ENCODE results near the gene TNIK.
A peak's percentile ranks its signal among the peaks of the same experiment; 100 is the strongest.

Gene TNIK

DNA sequence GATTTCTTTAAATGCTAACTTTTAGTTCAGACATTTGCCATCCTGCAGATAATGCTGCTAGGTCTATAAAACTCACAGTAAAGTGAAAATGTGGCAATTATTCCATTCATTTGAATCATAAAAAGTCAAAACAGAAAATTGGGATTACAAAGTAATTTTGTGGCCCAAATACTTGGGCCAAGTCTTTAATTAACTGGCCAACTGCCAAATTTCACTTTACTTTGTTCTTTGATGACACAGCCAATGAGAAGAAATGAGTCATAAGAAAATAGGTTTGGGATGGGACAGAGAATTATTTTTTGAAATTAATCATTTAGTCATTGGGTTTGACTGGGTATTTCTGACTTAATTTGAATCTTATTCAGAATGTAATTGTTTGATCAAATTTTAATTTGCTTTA lies 343.8 kb downstream of the TNIK start:
- Mint-ChIP-seq H3K27ac (no peak overlapping the region), H3K4me3 (no peak overlapping the region), H3K4me1 (no peaks in the 10 kb centered on the region), H3K9me3 (peaks cover 10% of the 10 kb centered on the region), H3K36me3 (ENCODE audit: low read depth) (peaks cover 21% of the 10 kb centered on the region), H3K27me3 (ENCODE audit: low read depth, poor library complexity) (no peaks in the 10 kb centered on the region)
- no peak for DNase-seq
- TF ChIP-seq, protein P1, sequence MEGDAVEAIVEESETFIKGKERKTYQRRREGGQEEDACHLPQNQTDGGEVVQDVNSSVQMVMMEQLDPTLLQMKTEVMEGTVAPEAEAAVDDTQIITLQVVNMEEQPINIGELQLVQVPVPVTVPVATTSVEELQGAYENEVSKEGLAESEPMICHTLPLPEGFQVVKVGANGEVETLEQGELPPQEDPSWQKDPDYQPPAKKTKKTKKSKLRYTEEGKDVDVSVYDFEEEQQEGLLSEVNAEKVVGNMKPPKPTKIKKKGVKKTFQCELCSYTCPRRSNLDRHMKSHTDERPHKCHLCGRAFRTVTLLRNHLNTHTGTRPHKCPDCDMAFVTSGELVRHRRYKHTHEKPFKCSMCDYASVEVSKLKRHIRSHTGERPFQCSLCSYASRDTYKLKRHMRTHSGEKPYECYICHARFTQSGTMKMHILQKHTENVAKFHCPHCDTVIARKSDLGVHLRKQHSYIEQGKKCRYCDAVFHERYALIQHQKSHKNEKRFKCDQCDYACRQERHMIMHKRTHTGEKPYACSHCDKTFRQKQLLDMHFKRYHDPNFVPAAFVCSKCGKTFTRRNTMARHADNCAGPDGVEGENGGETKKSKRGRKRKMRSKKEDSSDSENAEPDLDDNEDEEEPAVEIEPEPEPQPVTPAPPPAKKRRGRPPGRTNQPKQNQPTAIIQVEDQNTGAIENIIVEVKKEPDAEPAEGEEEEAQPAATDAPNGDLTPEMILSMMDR (IDR thresholded peaks at IDR 0.05), result no peak

DNA sequence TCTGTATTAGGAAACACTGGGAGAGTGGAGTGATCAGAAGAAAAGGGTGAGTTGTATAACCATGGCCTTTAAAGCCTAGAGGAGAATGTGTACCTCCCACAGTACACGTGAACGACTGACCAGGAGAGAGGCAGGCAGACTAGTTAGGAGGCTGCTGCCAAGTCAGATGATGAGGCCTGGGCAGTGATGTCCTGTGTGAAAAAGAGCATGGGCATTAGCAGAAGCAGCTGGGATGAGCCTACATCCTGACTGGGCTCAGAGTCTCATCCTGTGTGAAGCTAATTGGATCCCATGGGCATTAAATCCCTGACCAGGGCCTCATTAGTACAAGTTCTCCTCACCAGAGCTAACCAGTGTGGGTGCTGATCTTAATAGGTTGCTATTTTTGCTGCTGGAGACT lies 344.5 kb downstream of the TNIK start:
- TF ChIP-seq, protein P1 (IDR thresholded peaks at IDR 0.05), result no peak
- Mint-ChIP-seq H3K9me3 (peaks cover 10% of the 10 kb centered on the region), H3K27me3 (ENCODE audit: low read depth, poor library complexity) (no peaks in the 10 kb centered on the region), H3K4me3 (no peak overlapping the region), H3K36me3 (ENCODE audit: low read depth) (peaks cover 16% of the 10 kb centered on the region), H3K4me1 (no peaks in the 10 kb centered on the region), H3K27ac (no peak overlapping the region)
- DNase-seq, result no peak

DNA sequence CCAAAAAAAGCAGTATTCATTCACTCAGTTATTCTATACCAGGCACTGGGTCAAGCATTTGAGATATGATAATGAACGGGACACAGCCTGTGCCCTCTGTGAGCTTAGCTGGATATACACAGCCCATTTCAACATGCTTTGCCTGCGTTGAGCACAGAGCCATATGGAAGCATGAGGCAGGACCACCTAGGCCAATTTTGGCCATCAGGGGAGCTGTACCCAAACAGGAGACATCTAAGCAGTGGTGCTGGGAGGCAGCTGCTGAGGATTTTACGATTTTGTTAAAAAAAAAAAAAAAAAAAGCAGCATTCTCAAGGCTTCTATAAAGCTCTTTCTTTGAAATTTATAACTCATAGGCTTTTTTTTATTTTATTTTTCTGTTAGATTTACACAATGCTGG lies 346.5 kb downstream of the TNIK start:
- peaks cover under 1% of the 10 kb centered on the region for H3K9me3 Mint-ChIP-seq
- H3K4me3 Mint-ChIP-seq, result no peak overlapping the region
- peaks cover 12% of the 10 kb centered on the region for H3K36me3 Mint-ChIP-seq (ENCODE audit: low read depth)
- H3K4me1 Mint-ChIP-seq, result no peaks in the 10 kb centered on the region
- no peak overlapping the region for H3K27ac Mint-ChIP-seq
- TF ChIP-seq, protein P1 (IDR thresholded peaks at IDR 0.05), result peak; percentile 32
- DNase-seq, result peak; percentile 4
- no peaks in the 10 kb centered on the region for H3K27me3 Mint-ChIP-seq (ENCODE audit: low read depth, poor library complexity)

DNA sequence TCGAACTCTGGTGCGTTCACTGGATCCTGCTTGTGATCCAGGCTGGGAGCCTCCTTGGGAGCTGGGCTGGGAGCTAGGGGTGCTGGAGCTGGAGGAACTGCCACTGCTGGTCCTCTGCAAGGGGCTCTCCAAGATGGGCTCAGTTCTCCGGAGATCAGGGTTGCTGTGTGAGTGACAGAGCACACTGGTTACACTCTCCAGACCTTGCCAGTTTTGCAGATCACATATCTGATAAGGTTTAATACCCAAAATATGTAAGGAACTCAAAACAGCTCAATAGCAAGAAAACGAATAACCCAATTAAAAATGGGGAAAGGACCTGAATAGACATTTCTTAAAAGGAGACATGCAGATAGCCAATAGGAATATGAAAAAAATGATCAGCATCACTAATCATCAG lies 349.5 kb downstream of the TNIK start:
- H3K4me1 Mint-ChIP-seq, result peaks cover 11% of the 10 kb centered on the region
- no peak overlapping the region for H3K27ac Mint-ChIP-seq
- DNase-seq, result no peak
- H3K27me3 Mint-ChIP-seq (ENCODE audit: low read depth, poor library complexity), result peaks cover 3% of the 10 kb centered on the region
- no peaks in the 10 kb centered on the region for H3K9me3 Mint-ChIP-seq
- H3K4me3 Mint-ChIP-seq, result no peak overlapping the region
- TF ChIP-seq, protein P1 (IDR thresholded peaks at IDR 0.05), result no peak
- H3K36me3 Mint-ChIP-seq (ENCODE audit: low read depth), result peaks cover 22% of the 10 kb centered on the region

DNA sequence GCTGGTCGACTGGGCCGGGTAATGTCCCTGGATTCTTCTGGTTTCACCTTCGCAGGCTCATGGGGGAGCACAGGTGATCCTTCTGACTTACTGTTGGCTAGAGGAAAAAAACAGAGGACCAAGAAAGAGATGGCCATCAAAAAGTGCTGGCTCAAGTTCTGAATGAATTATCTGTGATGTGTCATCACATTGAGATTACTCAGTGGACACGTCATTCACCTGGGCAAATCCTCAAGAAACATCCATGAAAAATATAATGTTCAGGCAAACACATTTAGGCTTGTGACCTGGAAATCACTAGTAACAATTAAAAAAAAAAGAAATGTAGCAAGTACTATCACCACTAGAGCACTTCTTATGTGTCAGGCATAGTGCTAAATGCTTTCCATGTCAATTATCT lies 352.1 kb downstream of the TNIK start:
- Mint-ChIP-seq H3K4me3 (no peak overlapping the region), H3K4me1 (peaks cover 13% of the 10 kb centered on the region), H3K27me3 (ENCODE audit: low read depth, poor library complexity) (peaks cover 3% of the 10 kb centered on the region), H3K36me3 (ENCODE audit: low read depth) (peaks cover 24% of the 10 kb centered on the region), H3K27ac (no peak overlapping the region), H3K9me3 (no peaks in the 10 kb centered on the region)
- DNase-seq, result no peak
- TF ChIP-seq, protein P1 (IDR thresholded peaks at IDR 0.05), result no peak

DNA sequence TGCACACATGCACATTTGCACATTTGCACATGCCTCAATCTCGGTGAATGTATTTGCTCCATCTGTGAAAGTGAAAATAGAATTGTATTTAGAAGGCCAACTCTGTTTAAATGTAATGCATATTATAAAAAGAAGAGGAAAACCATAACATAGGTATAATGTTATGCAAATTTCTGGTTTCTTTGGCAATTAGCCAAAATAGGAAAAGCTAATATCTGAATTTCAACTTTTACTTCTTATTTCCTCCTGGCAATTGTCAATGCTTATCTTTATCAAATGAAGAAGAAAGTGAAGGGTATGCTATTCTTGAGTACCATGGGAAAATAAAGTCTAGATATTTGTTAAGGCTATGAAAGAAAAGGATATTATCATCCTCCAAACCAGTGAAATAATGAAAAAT lies 357.0 kb downstream of the TNIK start:
- H3K27me3 Mint-ChIP-seq (ENCODE audit: low read depth, poor library complexity), result peaks cover 3% of the 10 kb centered on the region
- peaks cover 13% of the 10 kb centered on the region for H3K4me1 Mint-ChIP-seq
- no peaks in the 10 kb centered on the region for H3K9me3 Mint-ChIP-seq
- TF ChIP-seq, protein P1 (IDR thresholded peaks at IDR 0.05), result no peak
- no peak for DNase-seq
- H3K4me3 Mint-ChIP-seq, result no peak overlapping the region
- H3K27ac Mint-ChIP-seq, result no peak overlapping the region
- peaks cover 41% of the 10 kb centered on the region for H3K36me3 Mint-ChIP-seq (ENCODE audit: low read depth)
